NCI-H2227 (cell line): ENCODE data around the gene PUM2.

Experiments
- DNase-seq: peaks from one replicate; lab custom pipeline; 2025; ENCODE audit not compliant: unreplicated experiment; lab: John Stamatoyannopoulos, UW

The PUM2 gene

GRCh38 chr2:20219763-20220380 lies 130.8 kb downstream of the PUM2 start:
- DNase-seq = no peak

- DNase-seq = no peak
Measured at GRCh38 chr2:20218331-20219320, 132.0 kb downstream of the PUM2 start.

- DNase-seq = no peak
Measured at GRCh38 chr2:20217041-20217970, 133.3 kb downstream of the PUM2 start.

- no peak for DNase-seq
Measured at GRCh38 chr2:20216130-20217025, 134.3 kb downstream of the PUM2 start.

- DNase-seq = no peak
Measured at GRCh38 chr2:20215183-20216040, 135.2 kb downstream of the PUM2 start.

- DNase-seq = no peak
Measured at GRCh38 chr2:20214566-20215182, 136.0 kb downstream of the PUM2 start.

GRCh38 chr2:20213651-20214565 lies 136.7 kb downstream of the PUM2 start:
- DNase-seq = no peak

- no peak for DNase-seq
Measured at GRCh38 chr2:20212871-20213503, 137.7 kb downstream of the PUM2 start.

GRCh38 chr2:20212459-20212870 lies 138.2 kb downstream of the PUM2 start:
- no peak for DNase-seq

GRCh38 chr2:20211860-20212458 lies 138.7 kb downstream of the PUM2 start:
- no peak for DNase-seq

- no peak for DNase-seq
Measured at GRCh38 chr2:20211420-20211819, 139.2 kb downstream of the PUM2 start.

GRCh38 chr2:20210462-20210861 lies 140.2 kb downstream of the PUM2 start:
- no peak for DNase-seq

GRCh38 chr2:20209373-20210109 lies 141.1 kb downstream of the PUM2 start:
- DNase-seq = no peak

- DNase-seq = no peak
Measured at GRCh38 chr2:20208476-20208859, 142.2 kb downstream of the PUM2 start.

- DNase-seq = no peak
Measured at GRCh38 chr2:20207051-20207450, 143.6 kb downstream of the PUM2 start.

GRCh38 chr2:20205915-20206524 lies 144.6 kb downstream of the PUM2 start:
- DNase-seq = no peak
